Measurements from ENCODE around the gene ATP2C2.

ATP2C2 gene

GRCh38 chr16:84485255-84486010, 117.1 kb downstream of the ATP2C2 start:
- DNase-seq (ENCODE audit: insufficient read length, low spot score) (no peak), FAIRE-seq (no peak)
- no peak for TF ChIP-seq POLR2A (IDR thresholded peaks at IDR 0.05; ENCODE audit: low read depth, low read length)

GRCh38 chr16:84486126-84486525, 117.8 kb downstream of the ATP2C2 start:
- DNase-seq (ENCODE audit: insufficient read length, low spot score), result no peak
- no peak for FAIRE-seq
- TF ChIP-seq POLR2A (IDR thresholded peaks at IDR 0.05; ENCODE audit: low read depth, low read length), result no peak

DNA sequence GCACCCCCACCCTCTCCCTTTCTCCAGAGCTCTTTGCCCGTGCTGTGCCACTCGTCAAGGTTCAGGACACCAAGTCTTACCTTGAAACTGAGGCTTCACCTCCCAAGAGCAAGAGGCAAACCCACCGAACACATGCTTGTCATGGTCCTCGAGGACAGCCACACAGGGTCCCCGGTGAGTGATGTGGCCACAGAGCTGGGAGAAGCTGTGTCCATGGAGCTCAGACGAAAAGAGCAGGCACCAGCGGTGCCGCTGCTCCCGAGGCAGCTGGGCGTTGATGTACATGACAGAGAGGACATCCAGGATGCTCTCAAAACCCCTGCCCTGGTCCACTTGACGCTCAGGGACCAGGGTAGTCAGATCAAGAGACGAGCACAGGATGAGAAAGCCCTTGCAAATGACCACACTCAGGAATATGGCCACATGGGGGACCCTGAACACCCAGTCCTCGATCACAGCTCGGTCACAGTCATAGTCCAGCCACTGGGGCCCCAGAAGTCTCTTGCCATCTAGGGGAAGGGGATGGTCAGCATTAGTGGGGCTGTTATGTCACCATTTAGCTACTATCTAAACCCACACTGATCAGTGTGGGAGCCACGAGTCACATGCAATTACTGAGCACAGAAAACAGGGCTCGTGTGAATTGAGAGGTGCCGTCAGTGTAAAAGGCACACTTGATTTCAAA, 118.4 kb downstream of the ATP2C2 start:
- FAIRE-seq, result no peak
- DNase-seq (ENCODE audit: insufficient read length, low spot score), result no peak

DNA sequence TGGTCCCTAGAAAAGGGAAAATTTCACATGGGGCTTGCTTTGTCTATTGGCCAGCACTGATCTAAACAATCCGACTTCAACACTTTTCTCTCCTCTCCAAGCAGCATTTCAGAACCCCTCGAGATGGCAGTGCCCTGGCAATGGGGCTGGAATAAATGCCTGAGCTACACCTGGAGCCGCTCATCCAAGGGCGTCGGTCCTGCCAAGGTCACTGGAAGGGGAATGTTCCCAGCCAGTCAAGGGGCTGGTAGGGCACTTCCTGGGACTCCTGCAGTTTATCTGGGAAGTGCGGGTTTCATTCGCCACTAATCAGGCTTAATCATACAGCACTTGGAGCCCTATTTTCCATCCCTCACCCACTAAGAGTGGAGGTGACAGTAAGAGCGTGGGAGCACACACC, 119.0 kb downstream of the ATP2C2 start:
- FAIRE-seq, result no peak
- no peak for DNase-seq (ENCODE audit: insufficient read length, low spot score)
- TF ChIP-seq POLR2A (IDR thresholded peaks at IDR 0.05; ENCODE audit: low read depth, low read length), result no peak

More for the DNA sequence above, 118.4 kb downstream of the ATP2C2 start:
- no peak for TF ChIP-seq POLR2A (IDR thresholded peaks at IDR 0.05; ENCODE audit: low read depth, low read length)

- DNase-seq (ENCODE audit: insufficient read length, low spot score), result no peak
- FAIRE-seq, result no peak
- no peak for TF ChIP-seq POLR2A (IDR thresholded peaks at IDR 0.05; ENCODE audit: low read depth, low read length)
These were observed 120.8 kb downstream of the ATP2C2 start for GRCh38 chr16:84489131-84489530.

- DNase-seq (ENCODE audit: insufficient read length, low spot score) (no peak), FAIRE-seq (no peak)
- no peak for TF ChIP-seq POLR2A (IDR thresholded peaks at IDR 0.05; ENCODE audit: low read depth, low read length)
These were observed 127.2 kb downstream of the ATP2C2 start for GRCh38 chr16:84495506-84495905.

DNA sequence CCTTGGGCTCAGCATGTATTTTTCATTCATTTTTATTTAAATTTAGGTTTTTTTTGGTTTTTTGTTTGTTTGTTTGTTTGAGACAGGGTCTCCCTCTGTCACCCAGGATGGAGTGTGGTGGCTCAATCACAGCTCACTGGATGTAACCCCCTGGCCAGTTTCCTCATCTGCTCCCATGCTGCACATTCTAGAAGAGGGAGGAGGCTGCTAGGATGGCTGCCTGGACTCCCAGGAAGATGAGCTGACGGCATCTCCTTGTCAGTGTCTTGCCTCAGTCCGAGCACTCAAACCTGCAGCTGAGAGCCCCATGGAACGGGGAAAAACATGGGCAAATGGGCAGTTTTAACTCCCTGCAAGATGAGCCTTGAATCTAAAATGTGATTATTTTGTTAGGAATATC, 128.7 kb downstream of the ATP2C2 start:
- no peak for TF ChIP-seq POLR2A (IDR thresholded peaks at IDR 0.05; ENCODE audit: low read depth, low read length)
- no peak for FAIRE-seq
- no peak for DNase-seq (ENCODE audit: insufficient read length, low spot score)

- no peak for TF ChIP-seq POLR2A (IDR thresholded peaks at IDR 0.05; ENCODE audit: low read depth, low read length)
- no peak for DNase-seq (ENCODE audit: insufficient read length, low spot score)
- no peak for FAIRE-seq
These were observed 129.3 kb downstream of the ATP2C2 start for GRCh38 chr16:84497418-84498222.

DNA sequence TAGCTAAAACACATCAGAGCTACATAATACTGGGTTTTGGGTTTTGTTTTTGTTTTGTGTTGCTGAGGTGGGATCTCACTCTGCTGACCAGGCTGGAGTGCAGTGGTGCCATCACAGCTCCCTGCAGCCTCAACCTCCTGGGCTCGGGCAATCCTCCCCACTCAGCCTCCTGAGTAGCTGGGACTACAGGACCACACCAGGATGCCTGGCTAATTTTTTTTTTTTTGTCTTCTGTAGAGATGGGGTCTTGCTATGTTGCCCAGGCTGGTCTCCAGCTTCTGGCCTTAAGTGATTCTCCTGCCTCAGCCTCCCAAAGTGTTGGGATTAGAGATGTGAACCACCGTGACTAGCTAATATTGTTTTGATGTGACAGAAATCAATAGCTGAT, 129.9 kb downstream of the ATP2C2 start:
- DNase-seq (ENCODE audit: insufficient read length, low spot score), result no peak
- no peak for FAIRE-seq
- no peak for TF ChIP-seq POLR2A (IDR thresholded peaks at IDR 0.05; ENCODE audit: low read depth, low read length)

GRCh38 chr16:84498859-84499620, 130.7 kb downstream of the ATP2C2 start:
- FAIRE-seq, result no peak
- TF ChIP-seq POLR2A (IDR thresholded peaks at IDR 0.05; ENCODE audit: low read depth, low read length), result no peak
- DNase-seq (ENCODE audit: insufficient read length, low spot score), result no peak

GRCh38 chr16:84499638-84500037, 131.3 kb downstream of the ATP2C2 start:
- no peak for TF ChIP-seq POLR2A (IDR thresholded peaks at IDR 0.05; ENCODE audit: low read depth, low read length)
- no peak for DNase-seq (ENCODE audit: insufficient read length, low spot score)
- FAIRE-seq, result no peak

- TF ChIP-seq POLR2A (IDR thresholded peaks at IDR 0.05; ENCODE audit: low read depth, low read length), result no peak
- no peak for FAIRE-seq
- no peak for DNase-seq (ENCODE audit: insufficient read length, low spot score)
These were observed 132.2 kb downstream of the ATP2C2 start for GRCh38 chr16:84500531-84500930.

- TF ChIP-seq POLR2A (IDR thresholded peaks at IDR 0.05; ENCODE audit: low read depth, low read length), result no peak
- FAIRE-seq, result no peak
- DNase-seq (ENCODE audit: insufficient read length, low spot score), result peak; percentile 72
These were observed 132.9 kb downstream of the ATP2C2 start for GRCh38 chr16:84501077-84501735.

Measured in H54 (cell line).